ENCODE measurements around the gene C17orf78.

- TF ChIP-seq SUZ12 (IDR thresholded peaks at IDR 0.05; ENCODE audit: extremely low read depth, insufficient read depth, insufficient read length) = no peak
- no peak for TF ChIP-seq ZNF274 (IDR thresholded peaks at IDR 0.05; ENCODE audit: low read depth, low read length)
Observed at GRCh38 chr17:37365589-37365988, 10.2 kb upstream of the C17orf78 start.

Data from NT2/D1 (cell line).